Activated CD4-positive, alpha-beta T cell treated with anti-CD3 and anti-CD28 coated beads for 1 hour (primary cell): Measurements from ENCODE around the gene C14orf93.

ENCODE experiments used
- DNase-seq: peaks from one replicate; pipeline ENCODE4 v3.0.0-alpha.2; 2020

C14orf93 gene

DNA sequence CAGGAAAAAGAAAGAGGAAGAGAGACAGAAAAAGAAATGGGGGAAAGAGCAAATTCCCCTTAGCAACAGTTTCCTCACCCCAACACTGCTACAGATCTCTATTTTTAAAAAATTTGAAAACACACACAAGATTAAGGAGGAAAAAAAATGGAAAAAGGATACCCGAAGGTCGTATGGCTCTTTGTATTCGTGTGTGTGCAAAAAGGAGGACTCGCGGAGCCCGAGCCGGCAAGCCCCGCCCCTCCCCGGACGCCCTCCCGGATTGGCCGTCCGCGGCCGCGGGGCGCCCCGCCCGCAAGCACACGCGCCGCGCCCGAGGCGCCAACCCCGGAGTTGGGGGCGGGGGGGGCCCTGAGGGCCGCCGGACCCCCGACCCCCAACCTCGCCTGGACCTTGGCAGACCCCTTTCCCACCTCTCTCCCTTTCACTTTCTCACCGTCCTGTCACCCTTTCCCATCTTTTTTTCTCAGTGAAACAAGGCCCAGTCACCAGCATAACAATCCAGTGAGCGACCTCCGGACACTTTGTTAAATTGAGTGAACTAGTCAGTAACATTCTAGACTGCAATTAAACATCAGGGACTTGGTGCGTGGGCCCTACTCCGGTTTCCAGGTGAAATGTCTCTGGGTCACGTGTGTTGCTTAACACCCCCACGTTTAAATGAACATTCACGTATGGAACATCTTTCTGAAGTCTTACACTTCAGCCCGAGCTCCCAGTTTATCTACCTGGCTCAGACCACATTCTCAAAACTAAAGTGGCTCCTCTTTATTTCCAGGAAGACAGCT, at the start of gene C14orf93:
Gene C14orf93 (minus strand): TSS at position 205 of the 788 bp plus-strand sequence. CDS start 11,120 bp downstream, outside the sequence.
- DNase-seq = peak; percentile 64

- DNase-seq = no peak
Measured at GRCh38 chr14:23058654-23059504, 48.9 kb upstream of the C14orf93 start.

GRCh38 chr14:23057757-23058653, 48.1 kb upstream of the C14orf93 start:
- DNase-seq = peak; percentile 80

DNA sequence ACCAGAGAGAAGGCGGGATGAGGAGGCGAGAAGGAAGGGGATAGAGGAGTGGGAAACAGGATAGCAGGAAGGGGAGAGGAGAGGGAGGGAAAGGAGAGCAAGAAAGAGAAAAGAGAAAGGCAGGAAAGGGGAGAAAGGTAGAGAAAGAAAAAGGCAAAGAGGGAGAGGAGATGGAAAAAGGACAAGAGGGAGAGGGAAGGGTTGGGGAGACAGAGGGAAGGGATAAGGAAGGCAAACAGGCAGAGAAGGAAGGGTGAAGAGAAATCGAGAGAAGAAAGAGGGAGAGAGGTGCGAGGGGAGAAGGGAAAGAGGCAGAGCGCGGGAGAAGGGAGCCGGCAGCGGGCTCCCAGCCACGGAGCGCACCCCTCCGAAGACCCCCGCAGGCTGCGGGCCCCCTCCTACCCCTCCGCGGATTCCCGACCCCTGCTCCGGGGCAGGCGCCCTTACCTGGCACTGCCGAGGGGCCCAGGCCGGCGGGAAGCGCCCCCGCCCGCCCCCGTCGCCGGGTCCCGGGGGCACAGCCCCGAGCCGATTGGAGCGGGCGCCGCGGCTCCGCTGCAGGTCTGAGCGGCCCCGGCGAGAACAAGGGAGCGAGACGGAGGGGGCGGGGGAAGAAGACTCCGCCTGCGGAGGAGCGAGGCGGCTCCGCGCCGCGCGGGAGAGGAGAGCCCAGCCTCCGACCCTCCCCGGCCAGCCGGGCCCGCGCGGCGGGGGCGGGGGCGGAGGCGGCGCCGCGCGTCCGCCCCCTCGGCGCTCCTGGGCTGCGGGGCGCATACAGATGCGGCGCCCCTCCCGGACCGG, 47.2 kb upstream of the C14orf93 start, which contains the start of gene CDH24:
Gene CDH24 (minus strand): TSS at position 565 of the 801 bp plus-strand sequence. CDS start 1,787 bp downstream, outside the sequence.
- peak; percentile 60 for DNase-seq

GRCh38 chr14:23056145-23056955, 46.4 kb upstream of the C14orf93 start:
- peak; percentile 60 for DNase-seq

- DNase-seq = no peak
Measured at GRCh38 chr14:23055621-23056144, 45.7 kb upstream of the C14orf93 start.

GRCh38 chr14:23055147-23055550, 45.2 kb upstream of the C14orf93 start:
- DNase-seq = no peak

DNA sequence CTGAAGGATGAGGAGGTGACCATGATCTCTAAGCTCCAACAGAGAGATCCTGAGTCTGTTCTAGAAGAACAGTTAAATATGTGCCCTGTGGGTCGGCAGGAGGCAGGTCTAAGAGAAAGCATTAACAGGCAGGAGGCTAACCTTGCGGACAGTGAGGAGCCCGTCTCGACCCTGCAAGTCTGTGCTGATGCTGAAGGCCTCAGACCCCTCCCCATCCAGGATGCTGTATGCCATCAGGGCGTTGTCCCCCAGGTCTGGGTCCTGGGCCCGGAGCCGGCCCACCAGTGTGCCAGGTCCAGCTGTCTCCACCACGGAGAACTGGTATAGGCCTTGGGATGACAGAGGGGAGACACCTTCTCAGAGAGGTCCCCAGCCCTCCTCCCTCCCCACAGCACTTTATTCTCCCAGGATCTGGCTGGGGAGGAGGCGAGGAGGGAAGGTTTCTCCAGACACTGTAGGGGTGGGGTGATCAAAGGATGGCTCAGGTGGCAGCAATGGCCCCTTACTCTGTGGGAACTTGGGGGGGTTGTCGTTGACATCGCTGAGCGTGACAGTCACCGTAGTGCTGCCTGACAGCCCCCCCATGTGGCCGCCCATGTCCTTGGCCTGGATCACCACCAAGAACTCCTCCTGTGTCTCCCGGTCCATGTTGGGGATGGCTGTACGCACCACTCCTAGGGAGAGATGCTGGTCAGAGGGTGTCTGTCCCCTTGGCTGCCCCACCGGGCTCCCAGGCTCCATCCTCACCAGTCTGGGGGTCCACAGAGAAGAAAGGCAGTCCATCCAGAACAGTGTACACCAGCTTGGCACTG, 44.3 kb upstream of the C14orf93 start:
- no peak for DNase-seq

GRCh38 chr14:23053426-23053825, 43.5 kb upstream of the C14orf93 start:
- no peak for DNase-seq

DNA sequence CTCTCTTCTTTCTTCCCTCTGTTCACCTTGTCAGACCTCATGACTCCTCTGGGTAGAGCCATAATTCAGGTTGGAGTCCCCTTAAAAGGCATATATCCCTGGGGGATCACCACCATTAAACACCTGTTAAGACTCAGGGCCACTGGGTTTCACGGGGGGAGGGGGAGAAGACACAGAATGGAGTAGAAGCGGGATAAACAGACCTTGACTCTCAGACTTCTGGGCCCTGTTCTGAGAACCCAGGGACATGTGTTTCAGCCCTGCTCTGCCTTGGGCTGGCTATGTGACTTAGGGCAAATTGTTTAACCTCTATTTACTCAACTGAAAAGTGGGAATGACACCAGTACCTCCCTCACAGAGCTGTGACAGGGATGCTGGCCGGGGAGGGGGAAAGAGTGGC, 42.7 kb upstream of the C14orf93 start:
- no peak for DNase-seq

- DNase-seq = no peak
Measured at GRCh38 chr14:23052182-23052623, 42.3 kb upstream of the C14orf93 start.

- no peak for DNase-seq
Measured at GRCh38 chr14:23051141-23052057, 41.5 kb upstream of the C14orf93 start.

DNA sequence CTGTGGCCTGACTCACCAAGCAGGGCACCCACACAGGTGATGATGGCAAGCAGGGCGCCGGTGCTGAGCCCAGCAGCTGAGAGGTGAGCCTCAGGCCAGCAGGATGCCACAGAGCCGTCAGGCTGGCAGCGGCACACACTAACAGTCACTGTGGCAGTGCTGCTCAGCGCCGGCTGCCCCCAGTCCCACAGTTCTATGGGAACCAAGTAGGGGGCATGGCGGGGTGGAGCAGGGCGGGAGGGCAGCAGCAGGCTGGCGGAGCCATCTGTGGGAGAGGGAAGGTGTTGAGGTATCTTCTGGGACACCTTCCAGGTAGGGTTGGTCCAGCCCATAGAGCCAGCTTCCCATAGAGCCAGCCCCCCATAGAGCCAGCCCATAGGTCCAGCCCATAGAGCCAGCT, 39.1 kb upstream of the C14orf93 start:
- no peak for DNase-seq

DNA sequence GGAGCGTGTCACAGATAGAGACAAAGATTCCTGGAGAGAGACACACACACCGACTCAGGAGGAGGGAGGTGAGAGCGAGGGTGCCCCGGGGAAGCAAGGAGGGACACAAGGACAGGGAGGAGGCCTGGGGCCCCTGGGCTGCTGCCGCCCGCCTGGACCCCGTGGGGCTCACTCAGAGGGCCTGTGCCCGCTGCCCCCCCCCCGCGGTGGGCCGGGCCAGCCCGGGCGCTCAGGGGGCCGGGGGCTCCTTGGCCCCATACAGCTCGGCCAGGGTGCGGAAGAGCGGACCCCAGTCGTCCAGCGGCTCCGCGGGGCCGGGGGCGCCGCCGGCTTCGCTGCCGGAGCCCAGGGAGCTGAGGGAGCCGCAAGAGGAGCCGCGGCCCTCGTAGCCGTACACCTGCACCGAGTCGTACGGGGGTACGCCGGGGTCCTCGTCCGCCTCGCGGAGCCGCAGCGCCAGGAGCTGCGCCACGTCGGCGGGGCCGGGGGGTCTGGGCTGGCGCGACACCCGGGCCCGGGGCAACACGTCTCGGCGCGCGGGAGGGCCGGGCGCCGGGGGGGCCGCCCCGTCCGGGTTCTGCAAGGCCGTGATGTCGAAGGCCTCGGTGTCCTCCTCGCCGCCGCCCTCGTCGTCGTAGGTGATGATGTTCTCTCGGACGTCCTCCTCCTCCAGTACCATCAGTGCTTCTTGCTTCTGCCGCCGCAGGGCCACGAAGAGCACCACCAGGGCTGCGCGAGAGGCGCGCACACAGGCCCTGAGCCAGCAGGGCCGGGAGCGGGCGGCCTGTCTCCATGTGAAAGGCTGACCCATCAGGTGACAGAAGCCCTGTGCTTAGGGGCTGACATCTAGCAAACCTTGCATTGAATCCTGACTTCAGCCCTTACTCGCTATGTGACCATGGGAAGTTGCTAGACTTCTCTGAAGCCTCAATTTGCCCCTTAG, 38.1 kb upstream of the C14orf93 start:
- DNase-seq = no peak

DNA sequence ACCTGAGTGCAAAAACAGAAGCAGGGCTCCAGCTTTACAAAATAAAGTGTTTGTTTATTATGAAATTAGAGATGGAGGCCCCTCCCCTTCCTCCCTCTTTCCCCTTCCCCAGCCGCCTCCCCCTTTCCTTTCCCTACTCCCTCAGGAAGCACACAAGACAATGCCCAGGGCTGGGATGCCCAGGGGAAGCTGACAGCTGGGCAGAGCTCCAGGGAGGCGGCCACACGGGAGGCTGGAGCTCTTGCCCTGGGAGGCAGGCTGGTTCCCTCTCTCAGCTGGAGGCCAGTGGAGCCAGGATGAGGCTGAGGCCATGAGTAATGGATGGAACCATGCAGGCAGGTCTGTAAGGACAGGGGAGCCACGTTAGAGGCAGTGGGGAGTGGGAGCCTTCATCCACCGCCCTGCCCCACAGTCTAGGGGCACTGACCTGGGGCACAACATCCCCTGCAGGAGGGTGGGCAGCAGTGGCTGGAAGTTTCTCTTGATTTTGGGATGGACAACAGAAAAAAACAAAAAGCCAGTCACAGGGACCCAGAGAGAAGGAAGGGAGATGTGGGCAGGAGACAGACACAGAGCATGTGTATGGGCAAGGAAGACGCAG, 37.2 kb upstream of the C14orf93 start:
- DNase-seq = no peak

- no peak for DNase-seq
Measured at GRCh38 chr14:23045419-23046357, 35.7 kb upstream of the C14orf93 start.
